Liver (tissue), 3 donors: Measurements from ENCODE around the gene KCNMA1.

Source experiments
- CTCF ChIP-seq: fragments of 150-350 bp; IDR thresholded peaks from 2 replicates; pipeline ENCODE4 v1.5.1; 2017; ENCODE audit warnings: improper control_type of control experiment, low read depth, low read length; ENCODE audit not compliant: missing input control
- EGR1 ChIP-seq, 2 donors: IDR thresholded peaks; 2 replicates each; pipeline ENCODE4 v1.6.1; 2016 to 2018; ENCODE audit warnings: antibody characterized with exemption in 2 of 2, low read depth in 2 of 2
- YY1 ChIP-seq: IDR thresholded peaks from 2 replicates; pipeline ENCODE4 v1.6.1; 2016; ENCODE audit warnings: antibody characterized with exemption, mild to moderate bottlenecking
- TF ChIP-seq, protein P1 (sequence below): IDR thresholded peaks from 2 replicates; pipeline ENCODE4 v1.6.1; 2016; ENCODE audit warnings: antibody characterized with exemption, mild to moderate bottlenecking
- donor health status: healthy.
- donor health status: healthy.

- TF ChIP-seq CTCF (no peak), YY1 (no peak), EGR1 (IDR thresholded peaks at IDR 0.05; ENCODE audit: low read depth in 2 of 2) (no peak)
- TF ChIP-seq, protein P1, sequence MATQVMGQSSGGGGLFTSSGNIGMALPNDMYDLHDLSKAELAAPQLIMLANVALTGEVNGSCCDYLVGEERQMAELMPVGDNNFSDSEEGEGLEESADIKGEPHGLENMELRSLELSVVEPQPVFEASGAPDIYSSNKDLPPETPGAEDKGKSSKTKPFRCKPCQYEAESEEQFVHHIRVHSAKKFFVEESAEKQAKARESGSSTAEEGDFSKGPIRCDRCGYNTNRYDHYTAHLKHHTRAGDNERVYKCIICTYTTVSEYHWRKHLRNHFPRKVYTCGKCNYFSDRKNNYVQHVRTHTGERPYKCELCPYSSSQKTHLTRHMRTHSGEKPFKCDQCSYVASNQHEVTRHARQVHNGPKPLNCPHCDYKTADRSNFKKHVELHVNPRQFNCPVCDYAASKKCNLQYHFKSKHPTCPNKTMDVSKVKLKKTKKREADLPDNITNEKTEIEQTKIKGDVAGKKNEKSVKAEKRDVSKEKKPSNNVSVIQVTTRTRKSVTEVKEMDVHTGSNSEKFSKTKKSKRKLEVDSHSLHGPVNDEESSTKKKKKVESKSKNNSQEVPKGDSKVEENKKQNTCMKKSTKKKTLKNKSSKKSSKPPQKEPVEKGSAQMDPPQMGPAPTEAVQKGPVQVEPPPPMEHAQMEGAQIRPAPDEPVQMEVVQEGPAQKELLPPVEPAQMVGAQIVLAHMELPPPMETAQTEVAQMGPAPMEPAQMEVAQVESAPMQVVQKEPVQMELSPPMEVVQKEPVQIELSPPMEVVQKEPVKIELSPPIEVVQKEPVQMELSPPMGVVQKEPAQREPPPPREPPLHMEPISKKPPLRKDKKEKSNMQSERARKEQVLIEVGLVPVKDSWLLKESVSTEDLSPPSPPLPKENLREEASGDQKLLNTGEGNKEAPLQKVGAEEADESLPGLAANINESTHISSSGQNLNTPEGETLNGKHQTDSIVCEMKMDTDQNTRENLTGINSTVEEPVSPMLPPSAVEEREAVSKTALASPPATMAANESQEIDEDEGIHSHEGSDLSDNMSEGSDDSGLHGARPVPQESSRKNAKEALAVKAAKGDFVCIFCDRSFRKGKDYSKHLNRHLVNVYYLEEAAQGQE = no peak
These were observed 765.8 kb downstream of the KCNMA1 start for GRCh38 chr10:76871697-76872295.
